CD4-positive, alpha-beta T cell treated with Interleukin-2 at 100 ng/mL for 4 hours (primary cell): ENCODE data around the gene ROR1.
"Not testable (repeated sequence)": the region's sequence is repeated elsewhere in the genome, so short reads cannot be mapped to it uniquely, and the experiment has no call there.

ENCODE experiments used
- DNase-seq: peaks from one replicate; pipeline ENCODE4 v3.0.0-alpha.2; 2020; ENCODE audit warnings: low spot score

Gene ROR1

GRCh38 chr1:63825111-63825510 is 51.3 kb downstream of the ROR1 start:
- no peak for DNase-seq

- not testable (repeated sequence) for DNase-seq
These were observed 52.5 kb downstream of the ROR1 start for GRCh38 chr1:63826246-63826861.

DNA sequence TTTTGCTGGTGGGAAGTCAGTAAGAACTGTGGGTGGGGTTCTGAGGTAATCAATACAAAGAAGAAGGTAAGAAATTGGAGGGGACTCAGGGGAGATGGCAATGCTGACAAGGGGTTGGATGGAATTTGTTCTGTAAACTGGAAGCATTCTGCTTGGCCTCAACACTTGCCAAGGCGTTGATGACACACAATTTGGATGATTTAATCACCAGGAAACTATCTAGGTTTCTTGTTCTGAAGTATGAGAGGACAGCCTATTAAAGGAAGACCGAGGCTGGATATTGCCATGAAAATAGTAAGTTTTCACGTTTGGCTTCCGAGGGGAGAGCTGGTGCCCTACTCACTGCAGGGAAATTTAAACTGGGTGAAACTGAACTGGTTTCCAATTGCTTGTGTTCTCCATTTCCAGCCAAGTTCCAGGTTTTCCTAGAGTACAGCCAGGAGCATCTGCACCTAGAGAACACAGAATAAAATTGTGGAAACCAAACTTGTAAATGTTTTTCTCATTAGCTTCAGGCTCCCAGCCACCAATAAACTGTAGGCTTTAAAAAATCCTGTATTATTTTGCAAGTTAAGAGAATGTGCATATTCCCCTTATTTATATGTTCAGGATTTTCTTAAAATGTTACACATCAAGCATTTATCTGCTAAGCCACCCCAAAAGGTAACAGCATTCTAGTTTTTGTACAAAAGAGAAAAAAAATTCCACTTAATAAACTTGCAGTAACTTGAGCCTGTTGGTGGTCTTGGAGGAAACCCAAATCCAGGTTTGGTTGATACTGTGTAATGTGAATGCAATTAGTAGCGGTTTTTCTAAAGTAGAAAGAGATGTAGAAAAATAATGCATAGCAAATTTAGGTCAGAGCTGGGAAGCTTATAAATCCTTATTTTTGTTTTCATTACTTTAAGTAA is 53.8 kb downstream of the ROR1 start:
- DNase-seq, result no peak

DNA sequence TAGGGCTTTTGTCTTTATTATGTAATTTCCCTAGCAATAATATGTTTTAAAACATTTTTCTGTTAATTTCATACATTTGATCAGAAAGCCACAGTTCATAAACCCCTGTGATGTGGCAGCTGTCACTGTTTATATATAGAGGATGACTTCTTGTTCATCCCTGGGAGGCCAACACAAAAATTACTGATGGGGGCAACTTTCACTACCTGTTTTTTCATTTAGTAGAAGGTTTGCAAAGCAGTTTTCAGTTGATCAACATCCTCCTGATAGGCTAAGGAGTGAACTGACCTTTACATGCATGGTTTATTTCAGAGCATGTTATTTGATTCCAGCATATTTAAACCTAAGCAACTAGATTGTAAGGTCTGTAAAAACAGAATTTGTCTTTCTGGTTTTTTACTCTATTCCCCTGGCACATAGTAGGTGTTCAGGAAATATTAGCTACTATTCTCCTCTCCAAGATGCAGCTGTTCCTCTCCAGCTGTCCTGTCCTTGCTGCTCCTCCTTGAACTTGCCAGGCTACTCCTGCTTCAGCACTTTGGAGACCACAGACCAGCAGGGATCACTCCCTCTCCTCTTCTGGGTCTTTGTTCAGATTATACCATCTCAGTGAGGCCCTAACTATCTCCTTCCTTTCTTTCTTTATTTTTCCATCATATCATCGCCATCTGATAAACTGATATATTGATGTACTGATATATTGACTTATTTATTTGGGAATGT is 54.7 kb downstream of the ROR1 start:
- no peak for DNase-seq

GRCh38 chr1:63829349-63830327 is 55.8 kb downstream of the ROR1 start:
- no peak for DNase-seq

DNA sequence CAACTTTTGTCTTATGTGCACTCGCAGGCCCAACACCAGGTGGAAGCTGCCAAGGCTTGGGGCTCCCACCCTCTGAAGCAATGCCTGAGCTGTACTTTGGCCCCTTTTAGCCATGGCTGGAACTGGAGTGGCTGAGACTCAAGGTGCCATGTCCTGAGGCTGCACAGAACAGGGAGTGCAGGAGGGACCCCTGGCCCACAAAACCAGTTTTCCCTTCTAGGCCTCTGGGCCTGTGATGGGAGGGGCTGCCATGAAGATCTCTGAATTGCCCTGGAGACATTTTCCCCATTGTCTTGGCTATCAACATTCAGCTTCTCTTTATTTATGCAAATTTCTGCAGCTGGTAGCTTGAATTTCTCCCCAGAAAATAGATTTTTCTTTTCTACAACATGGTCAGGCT is 57.6 kb downstream of the ROR1 start:
- DNase-seq, result no peak

DNA sequence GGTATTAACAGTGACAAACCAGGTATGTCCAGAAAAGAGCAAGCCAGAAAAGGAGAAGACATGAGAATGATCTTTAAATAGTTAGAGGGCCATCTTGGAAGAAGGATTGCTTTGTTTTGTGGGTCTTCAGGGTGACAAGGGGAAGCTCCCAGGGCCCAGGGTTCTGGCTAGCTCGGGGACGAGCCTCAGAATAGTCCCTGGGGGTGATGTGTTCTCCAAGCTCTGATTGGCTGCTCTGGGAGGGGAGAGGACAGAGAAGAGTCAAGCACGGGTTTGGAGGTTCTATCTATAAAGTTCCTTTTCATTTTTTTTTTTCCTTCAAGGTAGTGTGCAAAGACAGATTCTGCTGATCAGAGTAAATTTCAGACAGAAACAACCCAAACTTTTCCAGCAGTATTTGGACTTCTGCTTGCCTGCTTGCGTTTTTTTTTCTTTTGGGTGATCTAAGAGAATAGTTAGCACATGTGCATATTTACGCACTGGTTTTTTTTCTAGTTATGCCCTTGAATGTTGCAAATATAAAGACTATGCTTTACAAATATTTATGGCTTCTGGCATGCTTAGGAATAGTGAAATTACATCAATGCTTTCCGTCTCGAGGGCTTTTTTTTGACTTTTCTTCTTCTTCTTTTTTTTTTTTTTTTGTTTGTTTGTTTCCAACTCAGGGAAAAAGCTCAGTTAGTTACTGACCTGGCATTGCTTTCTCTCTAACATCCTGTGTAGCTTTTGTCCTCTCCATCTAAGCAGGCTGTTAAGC is 59.7 kb downstream of the ROR1 start:
- no peak for DNase-seq

DNA sequence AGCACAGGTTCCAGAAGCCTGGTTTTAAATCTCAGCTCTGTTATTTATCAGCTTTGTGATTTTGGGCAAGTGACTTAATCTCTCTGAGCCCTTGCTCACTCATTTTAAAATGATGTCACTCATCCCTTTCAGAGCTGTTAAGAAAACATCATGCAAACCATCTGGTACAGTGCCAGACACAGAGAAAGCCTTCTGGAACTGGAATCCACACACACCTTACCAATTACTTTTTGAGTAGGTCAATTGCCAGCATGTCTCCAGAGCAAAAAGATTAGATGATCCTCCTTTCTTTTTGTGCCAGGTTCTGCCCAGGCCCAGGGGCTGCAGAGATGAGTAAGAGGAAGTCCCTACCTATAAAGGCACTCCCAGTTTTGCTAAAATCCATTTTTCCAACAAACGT is 61.3 kb downstream of the ROR1 start:
- DNase-seq, result no peak

- DNase-seq, result no peak
These were observed 62.6 kb downstream of the ROR1 start for GRCh38 chr1:63836374-63836773.

- DNase-seq, result no peak
These were observed 63.0 kb downstream of the ROR1 start for GRCh38 chr1:63836830-63837229.

DNA sequence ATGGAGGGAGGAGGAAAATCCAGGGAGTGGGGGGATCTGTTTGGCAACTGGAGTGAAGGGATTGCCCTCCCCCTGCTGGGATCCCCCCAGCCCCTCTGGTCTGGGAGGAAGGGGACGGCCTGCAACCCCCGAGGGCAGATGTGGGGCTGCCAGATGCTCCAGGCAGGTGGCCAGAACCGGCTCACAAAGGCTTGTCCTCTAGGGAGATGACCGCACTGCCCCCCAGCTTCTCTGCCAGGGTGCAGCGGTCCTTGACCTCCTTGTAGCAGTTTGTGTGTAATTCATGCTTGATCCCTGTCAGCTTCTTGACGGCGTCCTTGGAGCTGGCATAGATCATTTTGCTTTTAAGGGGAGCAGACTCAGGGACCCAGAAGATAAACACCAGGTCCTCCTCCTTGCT is 69.2 kb downstream of the ROR1 start:
- DNase-seq, result no peak

GRCh38 chr1:63843884-63844283 is 70.1 kb downstream of the ROR1 start:
- no peak for DNase-seq

- no peak for DNase-seq
These were observed 71.5 kb downstream of the ROR1 start for GRCh38 chr1:63845346-63845745.

DNA sequence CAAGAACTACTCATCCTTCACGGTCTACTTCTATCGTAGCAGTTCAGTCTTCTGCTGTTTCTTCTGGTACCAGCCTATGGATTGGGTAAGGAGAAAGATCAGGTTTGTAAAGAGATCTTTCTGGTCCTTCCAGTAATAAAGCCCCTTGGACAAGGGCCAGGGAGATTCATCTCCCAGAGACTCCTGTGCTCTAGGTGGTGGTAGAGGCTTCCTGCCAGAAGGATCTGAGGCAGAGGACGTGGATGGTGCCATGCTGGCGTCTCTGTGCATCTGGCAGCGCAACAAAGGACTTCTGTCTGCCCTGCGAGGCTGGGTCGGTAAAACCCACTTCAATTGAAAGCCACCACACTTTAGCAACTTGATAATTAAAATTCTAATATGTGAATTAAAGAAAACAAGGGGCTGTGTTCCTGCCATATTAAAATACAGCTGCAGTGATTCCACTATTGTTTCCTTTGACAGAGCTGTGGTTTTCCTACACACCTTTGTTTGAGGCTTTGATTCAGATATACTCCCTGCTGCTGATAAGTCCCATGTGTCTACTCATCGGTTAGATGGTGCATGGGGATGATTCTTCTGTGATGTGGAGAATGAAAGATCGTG is 73.6 kb downstream of the ROR1 start:
- DNase-seq, result no peak

DNA sequence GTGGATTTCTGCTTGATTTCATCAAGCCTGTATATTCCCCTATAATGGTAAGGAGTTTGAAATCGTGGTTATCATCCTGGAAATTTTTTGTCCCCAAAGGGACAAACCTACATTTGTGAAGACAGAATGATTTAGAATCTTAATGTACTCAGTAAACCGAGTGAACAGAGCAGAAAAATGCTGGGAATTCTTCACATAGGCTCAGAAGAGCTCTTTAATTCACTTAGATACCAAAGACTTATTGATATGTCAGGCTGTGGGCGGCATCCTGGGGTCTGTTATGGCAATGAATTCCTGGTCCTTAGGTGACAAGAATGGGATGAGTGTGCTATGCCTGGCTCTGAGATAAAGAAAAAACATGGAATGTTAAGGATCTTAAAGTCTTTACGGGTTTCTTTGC is 74.9 kb downstream of the ROR1 start:
- no peak for DNase-seq

DNA sequence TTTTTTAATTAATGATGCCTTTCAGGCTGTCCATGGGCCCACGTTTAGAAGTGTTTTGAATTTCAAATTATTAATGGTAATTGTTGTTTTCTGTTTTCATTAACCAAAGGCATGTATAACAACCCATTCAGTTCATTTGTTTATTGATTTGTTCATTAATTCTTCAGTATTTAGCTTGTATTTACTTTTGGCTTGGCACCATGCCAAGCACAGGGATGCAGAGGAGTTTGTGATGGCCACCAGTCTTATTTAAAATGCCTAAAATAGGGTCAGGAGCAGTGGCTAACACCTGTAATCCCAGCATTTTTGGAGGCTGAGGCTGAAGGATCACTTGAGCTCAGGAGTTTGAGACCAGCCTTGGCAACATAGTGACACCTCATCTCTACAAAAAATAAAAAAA is 75.3 kb downstream of the ROR1 start:
- no peak for DNase-seq

- no peak for DNase-seq
These were observed 80.3 kb downstream of the ROR1 start for GRCh38 chr1:63854091-63854490.

GRCh38 chr1:63855942-63856341 is 82.1 kb downstream of the ROR1 start:
- no peak for DNase-seq

- DNase-seq, result no peak
These were observed 83.1 kb downstream of the ROR1 start for GRCh38 chr1:63856924-63857323.

- no peak for DNase-seq
These were observed 83.7 kb downstream of the ROR1 start for GRCh38 chr1:63857478-63857877.

GRCh38 chr1:63858153-63858552 is 84.3 kb downstream of the ROR1 start:
- no peak for DNase-seq
